NCI-H526 (cell line): ENCODE results near the gene SYPL1.

Experiments used
- DNase-seq, 2 experiments: peaks; one replicate each; lab custom pipeline; 2025; lab: John Stamatoyannopoulos, UW

Gene SYPL1

DNA sequence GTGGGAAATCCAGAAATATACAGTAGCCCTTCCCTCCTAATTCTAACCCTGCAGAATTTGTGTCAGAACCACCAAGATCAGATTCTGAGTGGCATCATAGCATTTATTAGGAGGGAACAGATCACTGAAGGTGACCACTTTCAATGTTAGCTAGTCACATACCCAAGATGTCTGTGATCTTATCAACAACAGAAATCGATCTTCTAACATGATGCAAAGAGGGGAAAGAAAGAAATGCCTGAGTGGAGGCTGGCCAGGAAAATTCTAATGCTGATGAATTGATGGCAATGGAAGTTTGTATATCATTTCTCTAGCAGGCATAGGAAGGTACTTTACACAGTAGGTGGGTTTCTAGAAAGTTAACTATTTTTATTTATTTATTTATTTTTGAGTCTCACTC, 10.6 kb upstream of the SYPL1 start:
- no peak for DNase-seq

DNA sequence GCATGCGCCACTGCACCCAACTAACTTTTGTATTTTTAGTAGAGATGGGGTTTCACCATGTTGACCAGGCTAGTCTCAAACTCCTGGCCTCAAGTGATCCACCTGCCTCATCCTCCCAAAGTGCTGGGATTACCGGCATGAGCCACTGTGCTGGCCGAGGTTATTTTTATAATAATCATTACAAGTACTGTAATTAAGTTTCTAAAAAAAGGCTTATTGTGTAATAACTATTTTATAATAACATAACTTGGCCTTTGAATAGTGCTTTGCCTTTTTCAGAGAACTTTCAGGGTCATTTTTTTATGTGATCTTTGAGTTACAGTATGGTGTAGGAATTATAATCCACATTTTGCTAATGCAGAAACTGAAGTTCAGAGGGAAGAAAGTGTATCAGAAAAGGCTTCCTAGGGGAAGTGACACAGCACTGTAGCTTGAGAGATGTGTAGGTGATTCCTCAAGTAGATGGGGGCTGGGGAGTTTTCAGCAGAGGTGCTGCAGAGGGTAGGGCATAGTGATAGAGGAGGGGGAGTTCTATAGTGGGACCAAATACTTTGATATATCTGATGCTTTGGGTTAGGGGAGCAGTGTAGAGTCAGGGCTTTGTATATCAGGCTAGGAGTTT, 9.2 kb upstream of the SYPL1 start:
- DNase-seq = no peak

DNA sequence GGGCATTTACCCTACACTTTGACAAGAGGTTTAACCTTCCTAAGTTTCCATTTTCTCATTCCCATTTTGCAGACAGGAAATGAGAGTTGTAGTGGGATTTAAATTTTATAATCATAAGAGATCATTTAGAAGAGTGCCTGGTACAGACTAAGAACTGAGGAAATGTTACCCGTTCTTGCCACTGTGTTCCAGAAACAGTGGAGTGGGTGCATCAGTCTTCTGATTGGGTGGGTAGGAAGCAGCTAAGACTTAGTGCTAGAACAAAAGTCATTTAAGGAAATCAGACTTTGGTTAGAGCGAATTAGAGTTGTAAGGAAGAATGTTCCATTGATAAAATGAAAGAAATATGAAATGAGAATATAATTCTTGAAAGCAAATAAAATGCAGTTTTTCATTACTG, 8.4 kb upstream of the SYPL1 start:
- no peak for DNase-seq

DNA sequence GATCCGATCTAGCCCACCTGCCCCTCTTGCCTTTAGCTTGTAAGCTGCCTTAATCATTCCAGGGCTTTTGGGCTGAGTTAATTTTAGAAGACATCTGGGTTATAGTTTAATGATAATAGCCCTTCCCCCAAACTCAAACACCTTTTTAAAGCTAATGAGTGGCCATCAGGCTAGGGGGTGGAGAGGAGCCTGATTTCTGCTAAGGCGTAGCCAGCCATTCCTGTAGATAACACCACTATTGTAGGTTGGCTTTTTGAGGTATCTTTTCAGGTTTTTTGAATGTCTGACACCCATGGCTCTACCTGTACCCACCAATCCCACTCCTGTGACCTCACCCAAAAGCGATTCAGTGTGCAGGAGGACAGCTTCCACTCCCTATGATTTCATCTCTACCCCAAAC, 7.6 kb upstream of the SYPL1 start:
- no peak for DNase-seq

DNA sequence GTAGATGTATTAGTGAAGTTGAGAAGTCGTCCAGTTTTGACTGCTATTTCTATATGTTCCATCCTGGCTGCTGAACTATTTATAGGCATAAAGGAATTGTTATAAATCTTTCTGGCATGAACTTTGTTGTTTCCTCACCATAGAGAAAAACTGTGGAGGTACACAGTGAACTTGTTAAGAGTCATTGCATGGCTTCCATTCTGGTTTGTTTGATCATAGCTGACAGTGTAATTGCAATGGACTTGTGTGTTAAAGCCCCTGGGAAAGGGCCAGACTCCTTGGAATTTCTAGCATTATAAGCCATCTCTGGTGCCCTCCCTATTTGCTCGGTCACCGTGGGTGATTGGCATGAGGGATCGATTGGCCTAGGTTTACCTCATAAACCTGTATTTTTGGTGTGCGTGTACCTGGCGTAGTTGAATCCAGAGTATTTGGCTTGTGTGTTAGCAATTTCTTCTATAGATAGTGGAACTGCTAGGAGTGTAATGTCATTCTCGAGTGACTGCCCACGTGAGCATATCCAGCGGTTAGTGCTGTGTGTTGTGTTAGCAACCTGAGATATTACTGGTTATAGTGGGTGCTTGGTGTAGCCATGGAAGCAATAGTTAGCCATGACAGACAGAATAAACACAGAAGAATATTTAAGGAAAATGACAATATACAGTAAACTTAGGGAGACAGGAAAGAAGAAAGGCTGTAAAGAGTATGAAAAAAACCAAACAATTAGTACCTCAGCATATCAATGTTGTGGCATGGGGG, 5.9 kb upstream of the SYPL1 start:
- DNase-seq = no peak

DNA sequence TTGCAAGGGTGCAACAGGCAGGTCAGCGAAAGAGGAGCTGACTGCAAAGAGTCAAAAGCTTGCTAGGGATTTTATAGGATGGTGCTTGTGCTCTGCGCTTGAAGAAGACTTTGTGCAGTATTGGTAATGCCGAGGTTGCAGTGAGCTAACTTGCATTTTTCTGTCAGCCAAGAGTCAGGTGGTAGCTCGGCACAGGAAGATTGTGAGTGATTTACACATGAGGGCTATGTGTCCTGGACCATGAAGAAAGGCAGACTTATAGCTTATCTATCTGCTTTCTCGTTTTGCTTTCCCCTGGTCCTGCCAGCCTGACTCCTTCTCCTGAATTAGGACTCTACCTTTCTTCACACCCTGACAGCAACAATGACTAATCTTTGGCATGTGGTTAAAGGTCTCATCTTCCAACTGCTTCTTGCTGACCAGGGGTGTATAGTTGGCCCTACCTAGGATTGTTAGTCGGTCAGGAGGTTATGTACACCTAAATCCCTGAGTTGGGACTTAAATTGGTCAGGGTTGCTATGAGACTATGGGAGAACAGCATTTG, 4.1 kb upstream of the SYPL1 start:
- no peak for DNase-seq

DNA sequence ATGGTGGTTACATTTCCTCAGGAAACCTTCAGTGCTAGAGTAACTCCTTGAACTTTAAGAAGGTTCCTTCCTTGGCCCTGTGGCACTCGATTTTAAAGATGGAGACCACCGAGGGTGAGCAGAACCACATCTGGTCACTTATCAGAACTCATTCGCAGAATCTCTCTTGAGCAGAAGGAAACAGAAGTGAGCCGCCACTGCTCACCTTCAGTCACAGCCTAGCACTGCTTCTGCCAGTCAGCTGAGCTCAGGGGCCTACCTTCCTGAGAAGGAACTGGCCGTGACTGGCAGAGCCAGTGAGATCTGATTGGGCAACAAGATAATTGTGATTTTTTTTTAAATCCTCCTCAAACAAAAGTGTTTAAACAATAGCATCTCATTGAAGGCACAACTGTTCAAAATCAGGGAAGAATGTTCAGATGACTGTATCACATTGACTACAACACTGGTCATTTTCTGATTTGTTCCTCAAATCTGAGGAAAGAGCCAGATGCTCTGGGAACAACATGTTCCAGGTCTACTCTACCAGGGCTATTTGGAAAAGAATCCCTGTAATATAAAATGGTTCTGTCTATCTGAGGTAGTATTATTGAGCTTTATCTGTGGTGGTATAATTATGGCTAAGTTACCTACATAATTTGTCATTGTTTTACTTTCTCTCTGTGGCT, 2.7 kb upstream of the SYPL1 start:
- DNase-seq = no peak

DNA sequence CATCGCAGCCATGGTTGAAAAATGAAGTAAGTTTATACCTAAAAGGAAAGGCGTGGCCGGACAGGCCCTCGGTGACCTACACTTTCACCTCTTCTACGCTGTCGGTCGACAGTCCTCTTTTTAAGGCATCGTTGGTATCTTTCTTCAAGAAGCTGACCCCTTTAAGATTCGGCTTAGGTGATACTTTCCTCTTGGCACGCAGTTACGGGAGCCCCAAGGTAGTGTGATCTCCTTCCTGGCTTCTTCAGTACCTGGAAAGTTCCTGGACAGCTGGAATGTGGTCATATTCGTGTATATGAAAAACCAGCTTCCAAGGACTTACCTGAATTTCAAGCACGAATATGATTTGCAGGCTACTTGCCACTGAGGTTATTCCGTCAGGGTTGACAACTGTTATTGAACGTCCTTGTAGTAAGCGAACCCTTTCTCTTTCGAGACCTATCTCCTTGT, 885 bp upstream of the SYPL1 start:
- DNase-seq = no peak

DNA sequence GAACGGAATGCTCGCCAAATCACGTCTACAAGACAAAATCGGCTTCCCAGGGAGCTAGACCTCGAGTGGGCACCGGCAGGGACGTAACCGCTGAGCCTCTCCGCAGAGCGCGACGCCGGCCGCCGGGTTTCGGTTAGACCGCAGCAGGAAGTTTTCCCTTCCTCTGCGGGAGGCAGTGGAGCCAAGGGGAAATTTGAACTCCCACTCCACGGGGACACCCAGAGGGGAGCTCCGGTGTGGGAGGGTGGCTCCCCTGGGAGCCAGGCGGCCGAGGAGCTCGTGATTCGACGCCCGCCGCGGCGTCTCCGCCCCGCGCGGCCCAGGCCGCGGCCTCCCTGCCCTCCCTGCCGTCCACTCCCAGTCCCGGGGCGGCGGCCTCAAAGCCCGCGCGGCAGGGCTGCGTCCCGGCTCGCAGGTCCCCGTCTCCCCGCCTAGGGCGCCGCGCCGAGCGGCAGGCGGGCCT, 426 bp downstream of the SYPL1 start:
- DNase-seq = peak; percentile 80 to 96

DNA sequence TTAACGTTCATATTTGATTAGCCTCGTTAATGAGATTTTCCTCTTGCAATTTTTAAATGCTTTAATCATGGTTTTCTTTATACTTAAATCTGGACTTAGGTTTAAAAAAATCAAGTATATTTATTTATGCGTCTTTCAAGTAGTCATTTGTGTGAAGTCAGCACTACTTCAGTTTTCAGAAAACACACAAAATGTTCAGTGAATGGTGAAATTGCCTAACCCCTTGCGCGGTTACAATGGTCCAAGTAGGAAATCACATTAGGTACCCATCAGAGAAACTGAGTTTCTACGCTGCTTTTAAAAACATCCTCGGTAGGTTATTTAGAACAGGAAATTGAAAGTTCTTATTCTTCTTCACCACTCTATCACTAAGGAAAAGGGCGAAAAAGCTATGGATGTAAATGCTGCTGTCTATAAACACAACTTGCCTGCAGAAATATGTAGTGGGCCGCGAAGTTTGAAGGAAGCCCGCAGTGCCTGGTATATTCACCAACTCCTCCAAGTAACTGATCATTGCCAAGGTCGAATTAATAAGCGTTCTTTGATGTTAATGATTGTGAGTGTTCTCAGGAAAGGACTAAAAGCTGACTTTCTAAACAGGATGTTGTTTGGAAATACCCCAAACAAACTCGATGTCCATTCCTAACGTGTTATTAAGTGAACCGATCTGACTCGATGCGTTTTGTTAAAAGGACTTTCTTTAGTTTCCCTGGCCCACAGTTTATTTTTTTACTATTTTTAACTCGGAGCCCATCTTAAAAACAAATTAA, 1.0 kb downstream of the SYPL1 start:
- DNase-seq = peak; percentile 61 to 67

DNA sequence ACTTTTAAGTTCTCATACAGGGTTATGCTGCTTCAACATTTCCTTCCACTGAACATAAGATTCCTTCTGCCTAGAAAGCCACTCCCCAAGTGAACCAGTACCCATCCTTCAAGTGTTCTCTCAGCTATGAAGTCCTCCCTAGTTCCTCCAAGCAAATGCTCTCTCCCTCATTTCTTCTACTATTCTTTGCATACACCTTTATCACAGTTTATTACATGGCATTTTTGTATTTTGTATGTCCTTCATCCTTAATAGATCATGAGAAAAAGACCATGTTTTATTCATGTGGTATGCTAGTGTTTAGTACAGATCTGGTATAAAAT, 1.9 kb downstream of the SYPL1 start:
- peak in 1 of 2 experiments; percentile 21 for DNase-seq

DNA sequence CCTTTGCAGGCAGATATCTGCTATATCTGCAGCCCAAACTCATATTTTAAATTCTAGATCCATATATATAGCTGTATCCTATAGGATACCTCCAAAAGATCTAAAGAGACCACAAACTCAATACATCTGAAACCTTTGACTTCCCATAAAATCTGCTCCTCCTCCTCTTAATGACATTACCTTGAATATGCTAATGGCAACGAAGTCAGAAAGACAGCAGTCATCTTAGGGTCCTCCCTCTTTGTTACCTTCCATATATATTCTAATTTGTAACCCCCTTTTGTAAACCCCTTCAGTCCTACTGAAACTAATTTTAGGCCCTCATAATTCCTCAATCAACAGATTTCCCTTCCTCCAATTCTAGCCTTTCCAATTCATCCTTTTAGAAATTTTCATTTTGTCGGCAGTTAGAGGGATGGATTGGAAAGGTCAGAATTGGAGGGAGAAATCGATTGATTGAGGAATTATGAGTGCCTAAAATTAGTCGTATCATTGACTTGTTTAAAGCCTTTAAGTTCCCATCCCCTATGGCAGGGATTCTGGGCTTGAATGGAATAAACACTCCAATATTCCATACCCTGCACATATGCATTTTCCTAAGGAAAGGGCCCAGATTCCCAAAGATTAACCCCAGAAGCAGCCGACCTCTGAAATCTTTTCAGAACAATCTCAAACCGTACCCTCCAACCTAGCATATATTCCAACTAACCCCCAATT, 2.4 kb downstream of the SYPL1 start:
- no peak for DNase-seq

DNA sequence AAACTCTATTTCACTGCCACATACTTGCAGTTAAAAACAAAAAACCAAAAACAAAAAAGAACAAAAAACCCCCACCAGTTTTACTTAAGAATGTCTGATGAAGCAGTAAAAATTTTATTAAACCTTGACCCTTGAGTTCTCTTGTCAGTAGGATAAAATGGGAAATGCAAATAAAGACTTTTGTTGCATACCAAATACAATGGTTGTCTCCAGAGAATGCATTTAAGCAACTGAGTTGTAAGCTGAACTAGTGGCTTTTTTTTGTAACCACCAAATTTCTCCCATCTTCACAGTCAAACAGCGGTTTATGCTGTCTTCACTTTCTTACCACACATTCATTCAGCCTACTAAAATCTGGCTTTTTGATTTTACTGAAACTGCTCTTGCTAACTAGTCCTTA, 3.1 kb downstream of the SYPL1 start:
- peak; percentile 52 to 54 for DNase-seq

DNA sequence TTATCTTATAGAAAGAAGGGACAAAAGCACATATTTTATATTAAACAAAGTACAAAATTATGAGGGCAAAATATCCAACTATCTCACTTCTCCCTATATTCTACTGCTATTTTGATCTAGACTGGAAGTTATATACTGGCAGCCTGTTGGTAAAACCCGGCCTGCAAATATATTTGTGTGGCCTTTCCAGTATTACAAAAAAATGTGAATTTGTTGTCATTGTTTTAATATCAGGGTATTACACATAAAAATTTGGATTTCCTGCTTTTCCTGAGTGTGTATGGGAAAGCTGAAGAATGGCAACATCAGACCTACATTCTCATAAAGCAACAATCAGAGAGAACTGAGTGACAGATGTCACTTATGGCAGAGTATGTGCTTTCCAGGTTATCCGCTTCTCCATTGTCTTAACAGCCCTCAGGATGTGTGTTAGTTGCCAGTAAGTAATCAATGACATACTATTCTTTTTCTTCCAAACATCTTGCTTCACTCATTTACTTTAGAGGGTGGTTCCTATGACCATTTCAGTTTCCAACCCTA, 7.3 kb downstream of the SYPL1 start:
- no peak for DNase-seq

DNA sequence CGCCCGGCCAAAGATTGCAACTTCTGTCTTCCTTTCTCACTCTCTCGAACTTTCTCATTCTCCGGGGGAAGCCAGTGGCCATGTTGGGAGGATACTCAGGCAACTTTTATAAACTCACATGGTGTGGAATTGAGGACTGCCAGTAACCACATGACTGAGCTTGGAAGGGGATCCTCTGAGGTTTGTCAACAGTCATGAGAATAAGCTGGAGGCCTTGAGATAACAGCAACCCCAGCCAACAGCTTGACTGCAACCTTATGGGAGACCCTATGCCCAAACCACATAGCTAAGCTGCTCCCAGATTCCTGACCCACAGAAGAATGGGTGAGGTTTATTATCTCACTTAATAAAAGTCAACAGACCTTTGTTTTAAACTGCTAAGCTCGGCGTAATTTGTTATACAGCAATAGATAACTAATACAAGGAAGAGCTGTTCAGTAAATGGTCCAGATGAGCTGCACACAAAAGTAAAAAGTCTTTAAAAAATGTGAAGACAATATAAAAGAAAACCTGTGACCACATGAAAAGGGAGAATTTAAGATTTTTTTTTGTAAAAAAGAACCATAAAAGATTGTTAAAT, 9.6 kb downstream of the SYPL1 start:
- no peak for DNase-seq

DNA sequence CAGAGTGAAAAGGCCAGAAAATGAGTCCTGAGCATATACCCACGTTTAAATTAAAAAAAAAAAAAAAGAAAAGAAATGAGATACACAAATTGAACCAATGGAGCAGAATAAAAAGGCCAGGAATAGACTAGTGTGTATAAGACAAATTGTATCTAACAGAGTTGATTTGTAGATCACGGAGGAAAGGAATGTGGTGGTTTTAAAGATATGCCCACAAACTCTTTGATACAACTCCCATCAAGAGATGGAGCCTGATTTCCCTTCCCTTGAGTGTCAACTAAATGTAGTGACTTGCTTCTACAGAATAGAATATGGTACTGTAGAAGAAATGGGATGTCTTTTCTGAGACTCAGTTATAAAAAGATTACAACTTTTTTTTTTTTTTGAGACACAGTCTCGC, 10.4 kb downstream of the SYPL1 start:
- no peak for DNase-seq

DNA sequence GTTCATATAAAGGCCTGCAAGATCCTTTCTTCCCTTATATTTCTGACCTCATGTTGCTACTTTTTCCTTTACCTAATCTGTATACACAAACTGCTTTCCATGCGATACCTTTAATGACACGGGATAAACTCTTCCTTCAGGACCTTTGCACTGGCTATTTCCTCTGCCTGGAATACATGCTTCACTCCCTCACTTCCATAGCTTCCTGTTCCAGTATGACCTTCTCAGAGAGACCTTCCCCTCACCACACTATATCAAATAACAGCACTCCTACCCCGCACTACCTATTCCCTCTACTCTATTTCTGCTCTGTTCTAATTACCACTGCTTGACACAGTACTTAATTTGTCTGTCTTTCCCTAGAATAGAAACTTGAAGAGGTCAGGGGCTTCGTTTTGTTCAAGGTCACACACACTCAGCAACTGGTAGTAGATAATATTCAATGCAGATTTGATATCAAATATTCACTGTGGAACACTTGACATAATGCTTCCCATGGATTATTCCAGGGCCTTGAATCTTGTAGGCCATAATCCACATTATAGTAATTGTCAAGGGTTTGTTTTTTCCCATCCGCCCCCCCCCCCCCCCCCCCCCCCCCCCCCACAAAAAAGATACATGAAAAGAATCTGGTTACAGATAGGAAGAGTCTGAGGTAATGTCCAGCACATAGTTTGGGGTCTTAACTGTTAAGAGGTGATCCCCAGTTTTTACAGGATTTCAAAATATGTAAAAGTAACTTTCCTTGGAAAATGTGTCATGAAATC, 11.1 kb downstream of the SYPL1 start:
- no peak for DNase-seq

DNA sequence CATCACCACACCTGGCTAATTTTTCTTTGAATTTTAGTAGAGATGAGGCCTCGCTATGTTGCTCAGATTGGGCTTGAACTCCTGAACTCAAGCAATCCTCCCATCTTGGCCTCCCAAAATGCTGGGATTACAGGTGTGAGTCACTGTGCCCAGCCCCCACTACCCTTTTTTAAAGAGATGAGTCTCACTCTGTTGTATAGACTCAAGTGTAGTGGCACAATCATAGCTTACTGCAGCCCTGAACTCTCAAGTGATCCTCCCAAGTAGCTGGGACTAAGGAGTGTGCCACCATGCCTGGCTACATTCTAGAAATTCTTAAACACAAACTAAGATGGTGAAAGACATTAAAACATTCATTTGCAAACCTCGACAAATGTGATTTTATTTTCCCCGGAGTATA, 12.6 kb downstream of the SYPL1 start:
- no peak for DNase-seq

DNA sequence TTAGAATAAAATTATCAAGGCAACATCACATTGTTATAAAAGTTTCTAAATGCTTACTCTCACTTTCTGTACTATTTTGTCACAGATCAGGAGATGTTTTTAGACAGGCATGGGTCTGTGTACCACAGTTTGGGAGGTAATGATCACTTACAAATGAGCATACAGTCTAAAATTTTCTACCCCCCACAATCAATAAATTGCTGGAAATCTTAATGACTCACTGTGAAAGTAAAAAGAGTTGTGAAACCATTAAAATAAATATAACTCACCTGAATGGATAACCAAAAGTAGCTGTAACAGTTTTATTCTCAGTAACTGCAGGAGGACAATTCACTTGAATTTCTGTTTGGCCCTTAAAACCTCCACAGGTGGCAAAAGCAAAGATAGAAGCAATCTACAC, 13.2 kb downstream of the SYPL1 start:
- DNase-seq = no peak

DNA sequence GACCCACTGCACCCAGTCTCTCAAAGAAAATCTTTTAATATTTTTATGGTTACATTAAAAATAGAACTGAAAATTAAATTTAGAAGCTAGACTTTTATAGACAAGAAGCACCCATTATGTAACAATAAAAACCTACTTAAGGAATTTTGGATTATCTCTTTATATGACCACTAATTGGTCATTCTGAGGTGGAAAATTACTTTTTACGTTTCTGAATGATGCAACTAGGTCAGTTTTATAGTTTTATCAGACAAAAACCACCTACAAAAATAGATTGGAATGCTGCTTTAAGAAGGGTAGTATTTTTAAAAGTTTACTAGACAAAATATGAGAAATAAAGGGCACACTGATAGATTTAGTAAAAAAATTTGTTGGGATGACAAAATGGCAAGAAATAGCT, 16.5 kb downstream of the SYPL1 start:
- no peak for DNase-seq
